ENCODE data around the gene IL4. TPM values are rescaled to one million over a fixed set of nuclear protein-coding genes. Genes with fewer than 3 reads are reported as not detected.

The IL4 gene
- total RNA-seq, 4 donors from 2014 or later: not detected

- 93 to 97% methylated on average over 5 of the region's 5 CpGs for WGBS, 2 donors
Observed at GRCh38 chr5:132718544-132719312, 44.9 kb downstream of the IL4 start.

GRCh38 chr5:132725745-132726144, 52.0 kb downstream of the IL4 start:
- Histone ChIP-seq H3K27me3 (no peaks in the 10 kb centered on the region), H3K36me3 (peaks cover 0 to 15% (median 0%) of the 10 kb centered on the region in 3 donors), H3K27ac (no peak overlapping the region), H3K4me3 (no peak overlapping the region), H3K9me3 (no peaks in the 10 kb centered on the region), H3K4me1 (no peaks in the 10 kb centered on the region)
- DNase-seq: no peak
- 95 to 97% methylated on average over 2 of the region's 2 CpGs for WGBS, 2 donors
- TF ChIP-seq POLR2A (IDR thresholded peaks at IDR 0.05) (no peak), CTCF (IDR thresholded peaks at IDR 0.05) (no peak)
- intact Hi-C loops (cut with DNase I): no loop called here

More at GRCh38 chr5:132718544-132719312, 44.9 kb downstream of the IL4 start:
- Histone ChIP-seq H3K4me1 (no peaks in the 10 kb centered on the region), H3K27ac (no peak overlapping the region), H3K9me3 (no peaks in the 10 kb centered on the region), H3K4me3 (no peak overlapping the region), H3K36me3 (peaks cover 0 to 18% (median 4%) of the 10 kb centered on the region in 3 donors), H3K27me3 (no peaks in the 10 kb centered on the region)
- intact Hi-C loops (cut with DNase I): no loop called here
- DNase-seq: no peak
- TF ChIP-seq POLR2A (IDR thresholded peaks at IDR 0.05): no peak
- no peak for TF ChIP-seq CTCF (IDR thresholded peaks at IDR 0.05)

GRCh38 chr5:132729896-132730295, 56.1 kb downstream of the IL4 start:
- no peaks in the 10 kb centered on the region for H3K4me1 ChIP-seq
- intact Hi-C loops (cut with DNase I): no loop called here
- H3K27ac ChIP-seq: no peak overlapping the region
- no peak for DNase-seq
- H3K36me3 ChIP-seq: peaks cover 0 to 24% (median 0%) of the 10 kb centered on the region in 3 donors
- WGBS, 2 donors: 92 to 95% methylated on average over 10 of the region's 10 CpGs
- no peaks in the 10 kb centered on the region for H3K27me3 ChIP-seq
- TF ChIP-seq POLR2A (IDR thresholded peaks at IDR 0.05) (no peak), CTCF (IDR thresholded peaks at IDR 0.05) (no peak)
- H3K4me3 ChIP-seq: no peak overlapping the region
- H3K9me3 ChIP-seq: no peaks in the 10 kb centered on the region

Other genes with a start within 250 kb of the IL4 start
- 10 to 100 TPM in 2 of 4 donors, 1 to 10 TPM in 2; 8.3 to 52.9 (median 13.1) TPM for gene IRF1, start 183.2 kb upstream of the IL4 start, total RNA-seq
- gene IL5, start 130.5 kb upstream of the IL4 start, total RNA-seq: not detected
- 10 to 100 TPM; 13.6 to 25.2 (median 20.4) TPM for gene RAD50, start 117.0 kb upstream of the IL4 start, total RNA-seq
- gene IL13, start 15.8 kb upstream of the IL4 start, total RNA-seq: not detected
- 1 to 10 TPM; 2.2 to 7.6 (median 4.6) TPM for gene KIF3A, start 63.6 kb downstream of the IL4 start, total RNA-seq
- gene CCNI2, start 73.4 kb downstream of the IL4 start, total RNA-seq: under 1 TPM in 2 of 4 donors, not detected in 2; 0.19 to 0.29 TPM
- gene SEPTIN8, start 103.2 kb downstream of the IL4 start, total RNA-seq: 10 to 100 TPM; 31.9 to 44.9 (median 38.3) TPM
- gene SOWAHA, start 139.3 kb downstream of the IL4 start, total RNA-seq: under 1 TPM in 2 of 4 donors, not detected in 2; 0.13 to 0.45 TPM
- gene SHROOM1, start 156.7 kb downstream of the IL4 start, total RNA-seq: 10 to 100 TPM in 1 of 4 donors, 1 to 10 TPM in 3; 2.7 to 10.7 (median 3.7) TPM
- under 1 TPM in 2 of 4 donors, not detected in 2; 0.26 to 0.40 TPM for gene GDF9, start 192.5 kb downstream of the IL4 start, total RNA-seq
- 100 to 1,000 TPM; 160 to 232 (median 193) TPM for gene UQCRQ, start 192.7 kb downstream of the IL4 start, total RNA-seq
- gene LEAP2, start 199.7 kb downstream of the IL4 start, total RNA-seq: 1 to 10 TPM in 2 of 4 donors, under 1 TPM in 2; 0.29 to 2.3 (median 0.92) TPM

Data from esophagus squamous epithelium (tissue), 5 donors.